ENCODE measurements around the gene SOX2. TPM values are rescaled to one million over a fixed set of nuclear protein-coding genes. Genes with fewer than 3 reads are reported as not detected.

Gene SOX2
- total RNA-seq, 6 experiments from 2014 or later: not detected

- Histone ChIP-seq H3K4me3 (no peak overlapping the region), H3K9me3 (no peaks in the 10 kb centered on the region), H3K27ac (no peak overlapping the region), H3K27me3 (peaks cover 4 to 59% of the 10 kb centered on the region in 2 donors), H3K4me1 (peaks cover 0 to 20% (median 6%) of the 10 kb centered on the region in 4 donors), H3K36me3 (no peaks in the 10 kb centered on the region)
- DNase-seq (no peak), ATAC-seq (no peak)
- intact Hi-C loops (cut with DNase I): no loop called here
- TF ChIP-seq, protein P1, sequence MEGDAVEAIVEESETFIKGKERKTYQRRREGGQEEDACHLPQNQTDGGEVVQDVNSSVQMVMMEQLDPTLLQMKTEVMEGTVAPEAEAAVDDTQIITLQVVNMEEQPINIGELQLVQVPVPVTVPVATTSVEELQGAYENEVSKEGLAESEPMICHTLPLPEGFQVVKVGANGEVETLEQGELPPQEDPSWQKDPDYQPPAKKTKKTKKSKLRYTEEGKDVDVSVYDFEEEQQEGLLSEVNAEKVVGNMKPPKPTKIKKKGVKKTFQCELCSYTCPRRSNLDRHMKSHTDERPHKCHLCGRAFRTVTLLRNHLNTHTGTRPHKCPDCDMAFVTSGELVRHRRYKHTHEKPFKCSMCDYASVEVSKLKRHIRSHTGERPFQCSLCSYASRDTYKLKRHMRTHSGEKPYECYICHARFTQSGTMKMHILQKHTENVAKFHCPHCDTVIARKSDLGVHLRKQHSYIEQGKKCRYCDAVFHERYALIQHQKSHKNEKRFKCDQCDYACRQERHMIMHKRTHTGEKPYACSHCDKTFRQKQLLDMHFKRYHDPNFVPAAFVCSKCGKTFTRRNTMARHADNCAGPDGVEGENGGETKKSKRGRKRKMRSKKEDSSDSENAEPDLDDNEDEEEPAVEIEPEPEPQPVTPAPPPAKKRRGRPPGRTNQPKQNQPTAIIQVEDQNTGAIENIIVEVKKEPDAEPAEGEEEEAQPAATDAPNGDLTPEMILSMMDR (IDR thresholded peaks at IDR 0.05): no peak
- no peak for TF ChIP-seq POLR2A (IDR thresholded peaks at IDR 0.05)
- 11% methylated on average over 15 of the region's 24 CpGs for WGBS (ENCODE audit: insufficient coverage, low coverage, low lambda C conversion rate, missing lambda C conversion rate)
Measured at GRCh38 chr3:181725131-181725731, 13.5 kb downstream of the SOX2 start.

DNA sequence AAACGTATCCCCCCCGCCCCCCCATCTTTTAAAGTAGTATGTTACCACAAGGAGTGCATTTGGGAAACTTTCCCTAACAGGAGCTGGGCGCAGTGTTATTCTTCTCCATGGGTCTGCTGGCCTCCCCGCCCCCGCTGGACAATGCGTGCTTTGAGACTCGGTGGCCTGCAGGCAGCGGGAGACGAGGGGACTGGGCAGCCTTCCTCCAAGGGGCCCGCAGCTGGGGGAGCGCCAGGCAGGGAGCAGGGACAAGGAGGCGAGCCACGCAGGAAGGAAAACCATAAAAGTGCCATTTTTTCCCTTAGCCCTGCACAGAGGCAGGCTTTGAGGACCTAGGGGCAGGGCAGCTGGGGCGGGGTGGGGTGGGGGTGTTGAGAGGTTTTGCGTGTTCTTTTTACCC is 14.1 kb downstream of the SOX2 start:
- Histone ChIP-seq H3K27me3 (peaks cover 4 to 53% of the 10 kb centered on the region in 2 donors), H3K4me3 (no peak overlapping the region)
- DNase-seq: no peak

GRCh38 chr3:181726351-181727330 is 14.9 kb downstream of the SOX2 start:
- H3K36me3 ChIP-seq: no peaks in the 10 kb centered on the region
- intact Hi-C loops (cut with DNase I): no loop called here
- no peak overlapping the region for H3K27ac ChIP-seq
- DNase-seq: no peak
- H3K4me3 ChIP-seq: peak overlapping the region; percentile 9 to 42 (median 36)
- H3K27me3 ChIP-seq: peaks cover 4 to 45% of the 10 kb centered on the region in 2 donors
- 5% methylated on average over 28 of the region's 62 CpGs for WGBS (ENCODE audit: insufficient coverage, low coverage, low lambda C conversion rate, missing lambda C conversion rate)
- H3K9me3 ChIP-seq: no peaks in the 10 kb centered on the region
- TF ChIP-seq POLR2A (IDR thresholded peaks at IDR 0.05): no peak
- TF ChIP-seq, protein P1 (IDR thresholded peaks at IDR 0.05): peak in 1 of 4 donors; percentile 22
- peaks cover 0 to 20% (median 6%) of the 10 kb centered on the region in 4 donors for H3K4me1 ChIP-seq
- peak; percentile 36 to 52 (median 44) for ATAC-seq

More for the DNA sequence above, 14.1 kb downstream of the SOX2 start:
- intact Hi-C loops (cut with DNase I): no loop called here
- ATAC-seq: no peak
- Histone ChIP-seq H3K4me1 (peaks cover 0 to 20% (median 6%) of the 10 kb centered on the region in 4 donors), H3K36me3 (no peaks in the 10 kb centered on the region), H3K27ac (no peak overlapping the region), H3K9me3 (no peaks in the 10 kb centered on the region)
- TF ChIP-seq POLR2A (IDR thresholded peaks at IDR 0.05): no peak
- TF ChIP-seq, protein P1 (IDR thresholded peaks at IDR 0.05): no peak
- WGBS (ENCODE audit: insufficient coverage, low coverage, low lambda C conversion rate, missing lambda C conversion rate): 5% methylated on average over 10 of the region's 15 CpGs

DNA sequence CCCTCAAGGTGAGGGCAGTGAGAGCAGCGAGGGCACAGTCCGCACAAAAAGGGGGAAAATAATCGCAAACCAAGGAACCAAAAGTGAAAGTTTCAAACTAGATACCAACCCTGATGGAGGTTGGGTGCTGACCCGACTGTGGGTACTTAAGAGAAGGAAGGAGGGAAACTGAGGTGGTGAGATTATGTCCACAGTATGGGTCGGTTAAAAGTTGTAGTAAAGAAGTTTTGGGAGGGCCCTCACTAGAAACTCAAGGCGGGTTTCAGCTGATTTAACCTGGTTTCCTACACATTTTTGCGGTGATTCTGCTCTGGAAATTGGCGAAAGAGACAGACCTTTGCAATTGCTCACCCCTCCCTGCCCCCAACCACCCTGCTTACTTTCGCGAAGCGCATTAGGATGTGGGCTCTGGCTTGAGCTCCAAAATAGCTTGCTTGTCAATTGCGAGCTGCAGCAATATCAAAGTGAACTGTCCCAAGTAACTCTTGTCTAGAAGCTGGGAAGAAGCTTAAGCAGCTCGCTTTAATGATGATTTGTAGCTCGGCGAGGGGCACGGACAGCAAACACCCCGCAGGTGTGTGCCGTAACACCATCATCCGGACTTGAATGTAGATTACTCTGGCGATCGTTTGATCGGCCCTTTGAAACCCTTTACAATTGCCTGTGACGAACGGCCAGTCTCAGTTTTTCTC is 15.8 kb downstream of the SOX2 start:
- H3K27me3 ChIP-seq: peaks cover 4 to 39% of the 10 kb centered on the region in 2 donors
- WGBS (ENCODE audit: insufficient coverage, low coverage, low lambda C conversion rate, missing lambda C conversion rate): 3% methylated on average over 20 of the region's 24 CpGs

More for the DNA sequence above, 15.8 kb downstream of the SOX2 start:
- Histone ChIP-seq H3K27ac (no peak overlapping the region), H3K4me3 (peak overlapping the region; percentile 9 to 42 (median 36)), H3K9me3 (no peaks in the 10 kb centered on the region), H3K36me3 (no peaks in the 10 kb centered on the region), H3K4me1 (peaks cover 0 to 20% (median 6%) of the 10 kb centered on the region in 4 donors)
- no peak for DNase-seq
- ATAC-seq: peak; percentile 25 to 46 (median 34)
- TF ChIP-seq POLR2A (IDR thresholded peaks at IDR 0.05): no peak
- TF ChIP-seq, protein P1 (IDR thresholded peaks at IDR 0.05): no peak
- intact Hi-C loops (cut with DNase I): no loop called here
